ENCODE data around the gene PAK1IP1. TPM values are rescaled to one million over a fixed set of nuclear protein-coding genes. Genes with fewer than 3 reads are reported as not detected.

The PAK1IP1 gene
- total RNA-seq, 2 experiments from 2014 or later = 34.2 to 35.5 TPM

GRCh38 chr6:10756085-10756484, 61.3 kb downstream of the PAK1IP1 start:
- no peaks in the 10 kb centered on the region for H3K27me3 Mint-ChIP-seq
- H3K9me3 Mint-ChIP-seq = no peaks in the 10 kb centered on the region
- peak overlapping the region; percentile 63 for H3K27ac Mint-ChIP-seq
- intact Hi-C loops (cut with micrococcal nuclease) = no loop called here
- CTCF ChIA-PET = no interaction called here
- peaks cover 52% of the 10 kb centered on the region for H3K4me1 Mint-ChIP-seq (ENCODE audit: low read depth)
- DNase-seq (no peak), ATAC-seq (no peak)
- H3K36me3 Mint-ChIP-seq (ENCODE audit: low read depth) = peaks cover 67% of the 10 kb centered on the region
- H3K4me3 Mint-ChIP-seq = no peak overlapping the region
- TF ChIP-seq CTCF (IDR thresholded peaks at IDR 0.05) = no peak
- POLR2A ChIA-PET = no interaction called here

Other genes with a start within 250 kb of the PAK1IP1 start
- gene GCNT2, start 173.6 kb upstream of the PAK1IP1 start, total RNA-seq = 1 to 10 TPM; 2.3 to 2.7 TPM
- gene C6orf52, start 356 bp upstream of the PAK1IP1 start, total RNA-seq = 1 to 10 TPM; 2.6 to 3.3 TPM
- gene TMEM14C, start 28.1 kb downstream of the PAK1IP1 start, total RNA-seq = 10 to 100 TPM; 60.1 to 62.0 TPM
- gene TMEM14B, start 52.8 kb downstream of the PAK1IP1 start, total RNA-seq = 10 to 100 TPM; 92.1 to 94.2 TPM
- under 1 TPM; 0.27 to 0.32 TPM for gene MAK, start 143.6 kb downstream of the PAK1IP1 start, total RNA-seq
- not detected for gene GCM2, start 187.1 kb downstream of the PAK1IP1 start, total RNA-seq
- under 1 TPM in 1 of 2 experiments, not detected in 1; 0.32 TPM for gene SYCP2L, start 192.1 kb downstream of the PAK1IP1 start, total RNA-seq